Measurements from ENCODE around the gene KCTD16.

GRCh38 chr5:144183254-144183889, 12.7 kb downstream of the KCTD16 start:
- TF ChIP-seq, protein P1, sequence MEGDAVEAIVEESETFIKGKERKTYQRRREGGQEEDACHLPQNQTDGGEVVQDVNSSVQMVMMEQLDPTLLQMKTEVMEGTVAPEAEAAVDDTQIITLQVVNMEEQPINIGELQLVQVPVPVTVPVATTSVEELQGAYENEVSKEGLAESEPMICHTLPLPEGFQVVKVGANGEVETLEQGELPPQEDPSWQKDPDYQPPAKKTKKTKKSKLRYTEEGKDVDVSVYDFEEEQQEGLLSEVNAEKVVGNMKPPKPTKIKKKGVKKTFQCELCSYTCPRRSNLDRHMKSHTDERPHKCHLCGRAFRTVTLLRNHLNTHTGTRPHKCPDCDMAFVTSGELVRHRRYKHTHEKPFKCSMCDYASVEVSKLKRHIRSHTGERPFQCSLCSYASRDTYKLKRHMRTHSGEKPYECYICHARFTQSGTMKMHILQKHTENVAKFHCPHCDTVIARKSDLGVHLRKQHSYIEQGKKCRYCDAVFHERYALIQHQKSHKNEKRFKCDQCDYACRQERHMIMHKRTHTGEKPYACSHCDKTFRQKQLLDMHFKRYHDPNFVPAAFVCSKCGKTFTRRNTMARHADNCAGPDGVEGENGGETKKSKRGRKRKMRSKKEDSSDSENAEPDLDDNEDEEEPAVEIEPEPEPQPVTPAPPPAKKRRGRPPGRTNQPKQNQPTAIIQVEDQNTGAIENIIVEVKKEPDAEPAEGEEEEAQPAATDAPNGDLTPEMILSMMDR (IDR thresholded peaks at IDR 0.05): peak; percentile 38 to 72 (median 52)
- TF ChIP-seq POLR2A (IDR thresholded peaks at IDR 0.05): no peak
